HCT116 (cell line): ENCODE measurements around the gene OTULIN. TPM values are rescaled to one million over a fixed set of nuclear protein-coding genes. Genes with fewer than 3 reads are reported as not detected.

Experiments
- ATAC-seq: fragments of 200-7000 bp; cut with Tn5 transposase; 2 replicates; pipeline ENCODE4 v1.9.1; 2020; ENCODE audit warnings: mild to moderate bottlenecking, moderate library complexity
- BruUV-seq: library from RNA; stranded (reverse); fragments of 400-500 nt; replicated peaks from 2 replicates; lab custom pipeline; 2021; lab: Mats Ljungman, UMichigan
- CTCF ChIA-PET: fragments of 300-600 bp; sonication (Branson Sonifier 250); formaldehyde crosslinking; loops from one replicate; lab custom pipeline; 2021; ENCODE audit warnings: antibody characterized with exemption; lab: Charles Lee
- POLR2A ChIA-PET: fragments of 300-600, 350-600 bp; sonication (Branson Sonifier 250); formaldehyde crosslinking; loops from one replicate; lab custom pipeline; 2021; ENCODE audit warnings: antibody characterized with exemption; lab: Charles Lee
- RAD21 ChIA-PET, 2 experiments: fragments of 300-600 bp; sonication (Branson Sonifier 250); formaldehyde crosslinking; loops; one replicate each; lab custom pipeline; 2023; ENCODE audit warnings: low total read pairs in 2 of 2; ENCODE audit not compliant: uncharacterized antibody in 2 of 2, unreplicated experiment in 2 of 2, low non-redundant PET in 1 of 2; lab: Charles Lee
- DNase-seq: peaks from one replicate; pipeline ENCODE4 v3.0.0-alpha.2; 2010; ENCODE audit warnings: low read depth, low spot score
- H2AFZ ChIP-seq: fragments of 200-600 bp; shearing (Covaris generic), sonication (generic); 2 replicates; pipeline ENCODE4 v1.6.1; 2017; ENCODE audit warnings: low read depth, mixed run types, mixed read lengths, antibody characterized with exemption, low read length; ENCODE audit not compliant: poor library complexity, severe bottlenecking
- H3K27ac ChIP-seq: 2 replicates; pipeline ENCODE4 v1.5.1; 2012; ENCODE audit warnings: low read depth, low read length
- H3K27me3 ChIP-seq: fragments of 200-600 bp; sonication (generic); 2 replicates; pipeline ENCODE4 v1.6.1; 2016; ENCODE audit warnings: mixed run types, low read length, mixed read lengths; ENCODE audit not compliant: insufficient read depth
- H3K36me3 ChIP-seq, 2 experiments: fragments of 200-500 bp in 1 of 2; fragments of 200-600 bp in 1 of 2; sonication (Bioruptor generic) in 1 of 2; sonication (generic) in 1 of 2; 2 replicates each; pipeline versions ENCODE4 v1.5.1 to v1.6.1; 2014 to 2016; ENCODE audit warnings: low read length in 2 of 2, inconsistent platforms in 1 of 2, mixed read lengths in 1 of 2, mixed run types in 1 of 2; ENCODE audit not compliant: insufficient read depth in 2 of 2, control insufficient read depth in 1 of 2
- H3K4me1 ChIP-seq, 2 experiments: fragments of 200-600 bp in 1 of 2; sonication (generic) in 1 of 2; 2 replicates each; pipeline versions ENCODE4 v1.5.1 to v1.6.1; 2012 to 2017; ENCODE audit warnings: low read length in 2 of 2, inconsistent platforms in 1 of 2, mild to moderate bottlenecking in 1 of 2, mixed read lengths in 1 of 2, mixed run types in 1 of 2, moderate library complexity in 1 of 2; ENCODE audit not compliant: insufficient read depth in 2 of 2, control insufficient read depth in 1 of 2
- H3K4me2 ChIP-seq: fragments of 200-600 bp; sonication (generic); 2 replicates; pipeline ENCODE4 v1.6.1; 2017; ENCODE audit warnings: mixed run types, low read length, mixed read lengths
- H3K4me3 ChIP-seq, 2 experiments: fragments of 200-600 bp in 1 of 2; sonication (generic) in 1 of 2; replicated peaks in 1 of 2; 2 replicates each; pipeline ENCODE4 v1.5.1; 2011 to 2016; ENCODE audit warnings: low read length in 2 of 2, control low read depth in 1 of 2, low read depth in 1 of 2, mild to moderate bottlenecking in 1 of 2, mixed read lengths in 1 of 2, mixed run types in 1 of 2
- H3K79me2 ChIP-seq: fragments of 200-600 bp; sonication (generic); 2 replicates; pipeline ENCODE4 v1.6.1; 2017; ENCODE audit warnings: mild to moderate bottlenecking, mixed run types, low read length, moderate library complexity, mixed read lengths; ENCODE audit not compliant: insufficient read depth
- H3K9ac ChIP-seq: fragments of 200-600 bp; sonication (generic); 2 replicates; pipeline ENCODE4 v1.6.1; 2016; ENCODE audit warnings: low read length, mixed read lengths
- H3K9me2 ChIP-seq: fragments of 200-600 bp; sonication (generic), shearing (Covaris generic); 2 replicates; pipeline ENCODE4 v1.6.1; 2017; ENCODE audit warnings: mixed run types, mild to moderate bottlenecking, moderate library complexity; ENCODE audit not compliant: insufficient read depth
- H3K9me3 ChIP-seq, 2 experiments: fragments of 200-500 bp in 1 of 2; fragments of 200-600 bp in 1 of 2; sonication (Bioruptor generic) in 1 of 2; sonication (generic) in 1 of 2; 2 replicates each; pipeline ENCODE4 v1.6.1; 2014 to 2017; ENCODE audit warnings: low read length in 2 of 2, mixed read lengths in 2 of 2, inconsistent platforms in 1 of 2, low read depth in 1 of 2, mild to moderate bottlenecking in 1 of 2, mixed run types in 1 of 2, moderate library complexity in 1 of 2; ENCODE audit not compliant: control insufficient read depth in 1 of 2, insufficient read depth in 1 of 2
- H4K20me1 ChIP-seq: fragments of 200-600 bp; sonication (generic), shearing (Covaris generic); 2 replicates; pipeline ENCODE4 v1.6.1; 2017; ENCODE audit warnings: mixed run types, mild to moderate bottlenecking, moderate library complexity; ENCODE audit not compliant: insufficient read depth
- ATF3 ChIP-seq: IDR thresholded peaks from 2 replicates; pipeline ENCODE4 v1.6.1; 2012
- CEBPB ChIP-seq: IDR thresholded peaks from 2 replicates; pipeline ENCODE4 v1.6.1; 2012; ENCODE audit warnings: low read depth
- CTCF ChIP-seq, 3 experiments: fragments of 200-600 bp in 1 of 3; sonication (generic) in 1 of 3; IDR thresholded peaks in 2 of 3; conservative IDR thresholded peaks in 1 of 3; 2 replicates each; pipeline ENCODE4 v1.5.1; 2012 to 2017; ENCODE audit warnings: low read depth in 2 of 3, low read length in 2 of 3, antibody characterized with exemption in 1 of 3, borderline replicate concordance in 1 of 3, control low read depth in 1 of 3, mild to moderate bottlenecking in 1 of 3, mixed read lengths in 1 of 3, mixed run types in 1 of 3, moderate library complexity in 1 of 3; ENCODE audit not compliant: insufficient read depth in 1 of 3
- EGR1 ChIP-seq: IDR thresholded peaks from 2 replicates; pipeline ENCODE4 v1.6.1; 2012; ENCODE audit warnings: low read depth
- EZH2 ChIP-seq: fragments of 200-600 bp; sonication (generic); IDR thresholded peaks from 2 replicates; pipeline ENCODE4 v1.6.1; 2017; ENCODE audit warnings: antibody characterized with exemption, mixed run types
- EZH2phosphoT487 ChIP-seq: fragments of 200-600 bp; IDR thresholded peaks from 2 replicates; pipeline ENCODE4 v1.6.1; 2018; ENCODE audit warnings: antibody characterized with exemption, borderline replicate concordance
- FOSL1 ChIP-seq: IDR thresholded peaks from 2 replicates; pipeline ENCODE4 v1.6.1; 2012; ENCODE audit warnings: low read depth
- JUND ChIP-seq: IDR thresholded peaks from 2 replicates; pipeline ENCODE4 v1.6.1; 2012
- MAX ChIP-seq: IDR thresholded peaks from 2 replicates; pipeline ENCODE4 v1.6.1; 2012
- RAD21 ChIP-seq: IDR thresholded peaks from 2 replicates; pipeline ENCODE4 v1.6.1; 2012; ENCODE audit warnings: low read depth, mild to moderate bottlenecking
- SIN3A ChIP-seq: IDR thresholded peaks from 2 replicates; pipeline ENCODE4 v1.6.1; 2012; ENCODE audit warnings: low read depth
- SP1 ChIP-seq: IDR thresholded peaks from 2 replicates; pipeline ENCODE4 v1.6.1; 2012; ENCODE audit warnings: low read depth
- TCF7L2 ChIP-seq: IDR thresholded peaks from 2 replicates; pipeline ENCODE4 v1.7.0; 2011; ENCODE audit warnings: borderline replicate concordance, inconsistent platforms; ENCODE audit not compliant: insufficient read depth, insufficient read length; ENCODE audit errors: extremely low read depth
- YY1 ChIP-seq: IDR thresholded peaks from 2 replicates; pipeline ENCODE4 v1.6.1; 2011; ENCODE audit warnings: low read length, low read depth, moderate library complexity, mild to moderate bottlenecking; ENCODE audit not compliant: insufficient replicate concordance; ENCODE audit errors: extremely low read depth
- ZBTB33 ChIP-seq: IDR thresholded peaks from 2 replicates; pipeline ENCODE4 v1.6.1; 2011; ENCODE audit warnings: mild to moderate bottlenecking, low read length, moderate library complexity; ENCODE audit not compliant: insufficient replicate concordance; ENCODE audit errors: extremely low read depth
- ZNF274 ChIP-seq: fragments of 200-500 bp; sonication (Bioruptor generic); IDR thresholded peaks from 2 replicates; pipeline ENCODE4 v1.6.1; 2014; ENCODE audit warnings: mild to moderate bottlenecking, low read depth, low read length, inconsistent platforms
- intact Hi-C: fragments of 100-400 bp; cut with micrococcal nuclease; formaldehyde crosslinking; loops from 2 replicates; pipeline ENCODE4 v1.10.0; 2022
- total RNA-seq: library from RNA; stranded (reverse); gene quantifications from one replicate; pipeline ENCODE4 v1.2.1, GENCODE V29; 2021; ENCODE audit not compliant: unreplicated experiment

The OTULIN gene
- total RNA-seq, 1 experiment from 2014 or later = 25.7 TPM

- no peaks in the 10 kb centered on the region for H3K4me1 ChIP-seq
- TF ChIP-seq RAD21 (no peak), SP1 (no peak), CEBPB (no peak), ZBTB33 (no peak), TCF7L2 (no peak), JUND (no peak), EZH2 (no peak), EZH2phosphoT487 (no peak), ZNF274 (no peak), YY1 (no peak), MAX (no peak), CTCF (IDR thresholded peaks at IDR 0.05 in 2 of 3, conservative IDR thresholded peaks at IDR 0.05 in 1 of 3; ENCODE audit: borderline replicate concordance in 1 of 3, insufficient read depth in 1 of 3, low read depth in 2 of 3, low read length in 2 of 3) (no peak), EGR1 (no peak), ATF3 (no peak), SIN3A (no peak), FOSL1 (no peak)
- CTCF ChIA-PET = no interaction called here
Measured at GRCh38 chr5:14715481-14715880, 51.0 kb downstream of the OTULIN start.

More at GRCh38 chr5:14715481-14715880, 51.0 kb downstream of the OTULIN start:
- Histone ChIP-seq H3K27me3 (no peaks in the 10 kb centered on the region), H3K27ac (no peak overlapping the region), H3K9me2 (no peaks in the 10 kb centered on the region), H3K9ac (no peak overlapping the region), H3K9me3 (no peaks in the 10 kb centered on the region), H2AFZ (no peak overlapping the region), H3K4me2 (no peak overlapping the region), H4K20me1 (no peaks in the 10 kb centered on the region), H3K4me3 (no peak overlapping the region), H3K36me3 (peaks cover 0 to 5% of the 10 kb centered on the region in 2 experiments; a peak in 3 of 4 replicates), H3K79me2 (no peaks in the 10 kb centered on the region)
- DNase-seq = no peak
- ChIA-PET RAD21 (no interaction called here), POLR2A (no interaction called here)
- intact Hi-C loops = no loop called here
- ATAC-seq = no peak
- BruUV-seq = no TSS peak
